Mesendoderm (in vitro differentiated cells): Measurements from ENCODE around the gene OPTN.
A peak's percentile ranks its signal among the peaks of the same experiment; 100 is the strongest.

ENCODE experiments used
- DNase-seq: peaks from one replicate; pipeline ENCODE4 v3.0.0; 2013
- H2AK5ac ChIP-seq: 2 replicates; pipeline ENCODE4 v1.6.1; 2013; ENCODE audit warnings: low read length, inconsistent platforms
- H2BK120ac ChIP-seq: 2 replicates; pipeline ENCODE4 v1.6.1; 2013; ENCODE audit warnings: low read depth, mild to moderate bottlenecking, low read length, moderate library complexity, mixed read lengths
- H2BK15ac ChIP-seq: replicated peaks from 2 replicates; pipeline ENCODE4 v1.6.1; 2013; ENCODE audit warnings: low read depth, mild to moderate bottlenecking, moderate library complexity
- H2BK5ac ChIP-seq: 2 replicates; pipeline ENCODE4 v1.6.1; 2013; ENCODE audit warnings: low read length, inconsistent platforms
- H3K18ac ChIP-seq: 2 replicates; pipeline ENCODE4 v1.6.1; 2013; ENCODE audit warnings: mild to moderate bottlenecking, low read length, mixed read lengths
- H3K23ac ChIP-seq: one replicate; pipeline ENCODE4 v1.6.1; 2013; ENCODE audit warnings: low read length
- H3K27ac ChIP-seq: 2 replicates; pipeline ENCODE4 v1.5.1; 2013; ENCODE audit warnings: low read depth, mild to moderate bottlenecking, inconsistent platforms, low read length, moderate library complexity
- H3K27me3 ChIP-seq: 2 replicates; pipeline ENCODE4 v1.6.1; 2013; ENCODE audit warnings: low read length, control low read depth, mild to moderate bottlenecking, inconsistent platforms; ENCODE audit not compliant: insufficient read depth, poor library complexity
- H3K36me3 ChIP-seq: 2 replicates; pipeline ENCODE4 v1.6.1; 2013; ENCODE audit warnings: low read length, inconsistent platforms; ENCODE audit not compliant: control insufficient read depth, insufficient read depth
- H3K4ac ChIP-seq: one replicate; pipeline ENCODE4 v1.6.1; 2013; ENCODE audit warnings: low read depth, mild to moderate bottlenecking, low read length, moderate library complexity
- H3K4me1 ChIP-seq: 2 replicates; pipeline ENCODE4 v1.6.1; 2013; ENCODE audit warnings: low read depth, low read length, inconsistent platforms; ENCODE audit not compliant: control insufficient read depth
- H3K4me2 ChIP-seq: 2 replicates; pipeline ENCODE4 v1.6.1; 2013; ENCODE audit warnings: low read length
- H3K4me3 ChIP-seq: 2 replicates; pipeline ENCODE4 v1.5.1; 2013; ENCODE audit warnings: mild to moderate bottlenecking, low read length
- H3K56ac ChIP-seq: one replicate; pipeline ENCODE4 v1.6.1; 2013; ENCODE audit warnings: low read length
- H3K79me1 ChIP-seq: 2 replicates; pipeline ENCODE4 v1.6.1; 2013; ENCODE audit warnings: low read length, inconsistent platforms
- H3K79me2 ChIP-seq: 2 replicates; pipeline ENCODE4 v1.6.1; 2013; ENCODE audit warnings: mild to moderate bottlenecking, low read length; ENCODE audit not compliant: control insufficient read depth, insufficient read depth
- H3K9ac ChIP-seq: 2 replicates; pipeline ENCODE4 v1.6.1; 2013; ENCODE audit warnings: low read length, inconsistent platforms
- H4K5ac ChIP-seq: one replicate; pipeline ENCODE4 v1.6.1; 2013; ENCODE audit warnings: low read length
- H4K8ac ChIP-seq: one replicate; pipeline ENCODE4 v1.6.1; 2013; ENCODE audit warnings: low read depth, mild to moderate bottlenecking, control low read depth, low read length, moderate library complexity
- WGBS: extraction: QIAGEN DNeasy Blood & Tissue Kit; methylation state at CpG from one replicate; pipeline ENCODE4 v1.1.7; 2013; ENCODE audit warnings: low lambda C conversion rate, missing lambda C conversion rate; ENCODE audit not compliant: insufficient coverage; ENCODE audit errors: extremely low coverage; 5-methylcytosine and 5-hydroxymethylcytosine counted together

OPTN gene

GRCh38 chr10:13056456-13057077 is 43.4 kb upstream of the OPTN start:
- H2BK15ac ChIP-seq, result no peak overlapping the region
- H2BK120ac ChIP-seq, result no peak overlapping the region
- H3K4me1 ChIP-seq, result peaks cover 3% of the 10 kb centered on the region
- no peak overlapping the region for H3K56ac ChIP-seq
- no CpG with 5 or more reads among the region's 7 CpGs for WGBS
- H3K4me2 ChIP-seq, result no peak overlapping the region
- no peaks in the 10 kb centered on the region for H3K79me1 ChIP-seq
- no peak overlapping the region for H3K18ac ChIP-seq
- H3K27me3 ChIP-seq, result no peaks in the 10 kb centered on the region
- no peak overlapping the region for H4K5ac ChIP-seq
- no peaks in the 10 kb centered on the region for H3K79me2 ChIP-seq
- no peak overlapping the region for H2BK5ac ChIP-seq
- H3K23ac ChIP-seq, result no peak overlapping the region
- H3K9ac ChIP-seq, result no peak overlapping the region
- H2AK5ac ChIP-seq, result no peak overlapping the region
- H3K36me3 ChIP-seq, result no peaks in the 10 kb centered on the region
- H3K27ac ChIP-seq, result no peak overlapping the region
- DNase-seq, result peak; percentile 32
- no peak overlapping the region for H4K8ac ChIP-seq
- H3K4ac ChIP-seq, result no peak overlapping the region
- H3K4me3 ChIP-seq, result no peak overlapping the region

DNA sequence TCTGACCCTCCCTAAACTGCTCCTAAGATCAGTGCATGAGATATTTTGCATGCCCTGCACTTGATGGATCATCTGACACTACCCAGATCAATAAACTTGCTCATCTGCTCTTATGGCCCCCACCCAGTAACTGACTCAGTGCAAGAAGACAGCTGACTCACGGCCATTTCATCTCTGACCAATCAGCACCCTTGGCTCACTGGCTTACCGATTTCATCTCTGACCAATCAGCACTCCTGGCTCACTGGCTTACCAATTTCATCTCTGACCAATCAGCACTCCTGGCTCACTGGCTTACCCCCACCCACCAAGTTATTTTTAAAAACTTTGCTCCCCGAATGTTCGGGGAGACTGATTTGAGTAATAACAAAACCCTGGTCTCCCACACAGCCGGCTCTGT is 37.2 kb upstream of the OPTN start:
- Histone ChIP-seq H3K4me2 (no peak overlapping the region), H3K79me1 (no peaks in the 10 kb centered on the region), H3K36me3 (no peaks in the 10 kb centered on the region), H3K23ac (no peak overlapping the region), H3K18ac (no peak overlapping the region), H3K4ac (no peak overlapping the region), H2AK5ac (no peak overlapping the region), H2BK15ac (no peak overlapping the region), H3K9ac (no peak overlapping the region), H2BK120ac (no peak overlapping the region), H3K27ac (no peak overlapping the region), H4K5ac (no peak overlapping the region), H3K4me3 (no peak overlapping the region), H3K4me1 (peaks cover 3% of the 10 kb centered on the region), H3K27me3 (no peaks in the 10 kb centered on the region), H3K79me2 (no peaks in the 10 kb centered on the region), H2BK5ac (no peak overlapping the region), H3K56ac (no peak overlapping the region), H4K8ac (no peak overlapping the region)
- DNase-seq, result no peak
- no CpG with 5 or more reads among the region's 5 CpGs for WGBS

DNA sequence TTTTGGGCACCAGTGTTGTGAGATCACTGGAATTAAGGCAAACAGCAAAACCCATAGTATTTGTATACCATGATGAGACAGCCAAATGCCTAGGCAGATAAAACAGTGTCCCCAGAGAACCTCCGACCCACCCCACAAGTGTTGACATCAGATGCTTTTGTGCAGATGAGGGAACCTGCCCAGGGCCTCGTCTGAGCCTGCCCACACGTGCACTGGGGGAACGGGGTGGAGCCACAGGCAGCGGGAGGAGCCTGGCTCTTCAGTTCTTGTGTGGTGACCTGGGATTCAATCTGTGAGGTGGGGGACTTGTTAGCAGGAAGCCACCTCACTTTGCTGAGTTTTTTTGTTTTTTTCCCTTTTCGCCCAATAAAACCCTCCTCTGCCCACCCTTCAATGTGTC is 33.4 kb upstream of the OPTN start:
- DNase-seq, result no peak
- no peak overlapping the region for H2BK15ac ChIP-seq
- no peak overlapping the region for H3K4me3 ChIP-seq
- H3K23ac ChIP-seq, result no peak overlapping the region
- no peak overlapping the region for H4K5ac ChIP-seq
- H4K8ac ChIP-seq, result no peak overlapping the region
- H3K56ac ChIP-seq, result no peak overlapping the region
- H2AK5ac ChIP-seq, result no peak overlapping the region
- no peaks in the 10 kb centered on the region for H3K36me3 ChIP-seq
- no peaks in the 10 kb centered on the region for H3K79me2 ChIP-seq
- no peaks in the 10 kb centered on the region for H3K27me3 ChIP-seq
- no peak overlapping the region for H3K4me2 ChIP-seq
- H3K4ac ChIP-seq, result no peak overlapping the region
- H3K27ac ChIP-seq, result no peak overlapping the region
- H2BK120ac ChIP-seq, result no peak overlapping the region
- no peaks in the 10 kb centered on the region for H3K79me1 ChIP-seq
- no peak overlapping the region for H3K18ac ChIP-seq
- H2BK5ac ChIP-seq, result no peak overlapping the region
- WGBS, result no CpG with 5 or more reads among the region's 6 CpGs
- no peaks in the 10 kb centered on the region for H3K4me1 ChIP-seq
- H3K9ac ChIP-seq, result no peak overlapping the region

DNA sequence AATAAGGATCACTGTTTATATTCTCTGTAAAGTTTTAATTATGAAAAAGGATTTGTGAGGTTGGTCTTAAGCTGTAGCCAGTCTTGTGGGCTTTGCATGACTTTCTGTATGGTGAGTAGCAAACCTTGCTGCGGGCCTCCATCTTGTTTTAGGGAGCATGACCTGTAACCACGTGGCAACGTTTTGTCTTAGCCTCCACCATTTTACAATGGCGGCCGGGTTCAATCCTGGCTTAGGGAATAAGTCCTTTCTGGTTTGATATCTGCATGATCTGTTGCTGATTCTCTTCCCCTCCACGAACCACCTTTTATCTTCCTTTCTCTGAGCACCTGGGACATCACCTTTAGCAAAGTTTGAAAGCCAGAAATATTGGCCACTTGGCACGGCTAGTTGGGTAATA is 32.5 kb upstream of the OPTN start:
- H4K5ac ChIP-seq, result no peak overlapping the region
- no peaks in the 10 kb centered on the region for H3K36me3 ChIP-seq
- H3K4me3 ChIP-seq, result no peak overlapping the region
- no peak overlapping the region for H2BK120ac ChIP-seq
- H3K27me3 ChIP-seq, result no peaks in the 10 kb centered on the region
- H3K4me1 ChIP-seq, result no peaks in the 10 kb centered on the region
- no peak overlapping the region for H3K9ac ChIP-seq
- no peak overlapping the region for H3K27ac ChIP-seq
- no peaks in the 10 kb centered on the region for H3K79me1 ChIP-seq
- no peak overlapping the region for H2BK5ac ChIP-seq
- no peak overlapping the region for H3K18ac ChIP-seq
- H3K79me2 ChIP-seq, result no peaks in the 10 kb centered on the region
- no peak overlapping the region for H3K56ac ChIP-seq
- H3K23ac ChIP-seq, result no peak overlapping the region
- H3K4me2 ChIP-seq, result no peak overlapping the region
- no peak overlapping the region for H4K8ac ChIP-seq
- no peak overlapping the region for H3K4ac ChIP-seq
- no peak overlapping the region for H2AK5ac ChIP-seq
- DNase-seq, result no peak
- WGBS, result no CpG with 5 or more reads among the region's 7 CpGs
- no peak overlapping the region for H2BK15ac ChIP-seq

DNA sequence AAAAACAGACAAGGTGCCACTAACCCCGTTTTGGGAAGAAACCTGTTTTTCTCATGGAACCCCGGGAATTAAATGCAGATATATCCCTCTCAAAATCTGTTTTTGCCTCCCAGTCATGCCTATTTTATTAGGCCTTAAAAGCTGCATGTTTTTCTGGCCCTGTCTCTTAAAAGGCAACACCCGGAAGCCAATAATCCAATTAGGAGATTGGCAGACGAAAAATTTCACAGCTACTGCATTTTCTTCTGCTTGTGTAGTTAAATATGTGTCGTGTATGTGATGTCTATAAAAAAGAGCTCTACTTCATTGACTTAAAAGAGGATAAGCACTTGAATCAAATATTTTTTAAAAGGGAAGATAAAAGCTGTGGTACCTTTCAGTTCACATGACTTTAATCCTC is 31.9 kb upstream of the OPTN start:
- H4K5ac ChIP-seq, result no peak overlapping the region
- H2BK15ac ChIP-seq, result no peak overlapping the region
- H3K79me2 ChIP-seq, result no peaks in the 10 kb centered on the region
- no peak overlapping the region for H3K56ac ChIP-seq
- no peak overlapping the region for H3K4ac ChIP-seq
- no peak overlapping the region for H2AK5ac ChIP-seq
- no peaks in the 10 kb centered on the region for H3K36me3 ChIP-seq
- DNase-seq, result peak; percentile 31
- H3K4me1 ChIP-seq, result no peaks in the 10 kb centered on the region
- no peak overlapping the region for H3K4me2 ChIP-seq
- no CpG with 5 or more reads among the region's 5 CpGs for WGBS
- peak overlapping the region; percentile 39 for H3K18ac ChIP-seq
- no peak overlapping the region for H2BK5ac ChIP-seq
- H3K23ac ChIP-seq, result no peak overlapping the region
- H3K27me3 ChIP-seq, result no peaks in the 10 kb centered on the region
- H4K8ac ChIP-seq, result no peak overlapping the region
- H3K9ac ChIP-seq, result no peak overlapping the region
- no peak overlapping the region for H3K4me3 ChIP-seq
- no peak overlapping the region for H2BK120ac ChIP-seq
- H3K27ac ChIP-seq, result no peak overlapping the region
- H3K79me1 ChIP-seq, result no peaks in the 10 kb centered on the region

DNA sequence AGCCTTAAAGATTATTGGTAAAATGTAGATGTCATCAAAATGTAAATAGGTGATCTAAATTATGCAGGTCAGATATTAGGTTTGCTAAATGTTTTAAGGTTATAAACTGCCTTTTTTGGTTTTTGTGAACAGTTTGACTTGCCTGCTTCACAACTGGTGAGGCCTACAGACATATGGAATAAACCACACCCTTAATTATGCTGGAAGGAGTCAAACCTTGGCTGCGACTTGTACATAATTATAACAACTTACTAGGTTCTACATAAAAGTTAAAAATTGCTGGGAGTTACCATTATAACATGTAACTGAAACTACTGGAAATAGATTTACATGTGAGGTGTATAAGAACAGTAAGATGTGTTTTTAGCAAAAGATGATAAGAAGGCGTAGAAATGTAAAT is 31.5 kb upstream of the OPTN start:
- Histone ChIP-seq H4K5ac (no peak overlapping the region), H3K9ac (no peak overlapping the region), H3K4me3 (no peak overlapping the region), H2BK5ac (no peak overlapping the region), H3K27me3 (no peaks in the 10 kb centered on the region), H3K79me2 (no peaks in the 10 kb centered on the region), H2BK15ac (no peak overlapping the region), H3K4me1 (no peaks in the 10 kb centered on the region), H3K27ac (no peak overlapping the region), H2BK120ac (no peak overlapping the region), H3K18ac (no peak overlapping the region), H3K56ac (no peak overlapping the region), H3K4ac (no peak overlapping the region), H3K79me1 (no peaks in the 10 kb centered on the region), H2AK5ac (no peak overlapping the region), H3K36me3 (no peaks in the 10 kb centered on the region), H4K8ac (no peak overlapping the region), H3K4me2 (no peak overlapping the region), H3K23ac (no peak overlapping the region)
- no CpG with 5 or more reads among the region's 2 CpGs for WGBS
- no peak for DNase-seq
